ENCODE measurements around the gene SLC37A2. TPM values are rescaled to one million over a fixed set of nuclear protein-coding genes. Genes with fewer than 3 reads are reported as not detected.

The SLC37A2 gene
- polyA plus RNA-seq, 1 donor (not counting 4 experiments of a cell fraction or from before 2014, with no cell fraction given) = 21.0 TPM

DNA sequence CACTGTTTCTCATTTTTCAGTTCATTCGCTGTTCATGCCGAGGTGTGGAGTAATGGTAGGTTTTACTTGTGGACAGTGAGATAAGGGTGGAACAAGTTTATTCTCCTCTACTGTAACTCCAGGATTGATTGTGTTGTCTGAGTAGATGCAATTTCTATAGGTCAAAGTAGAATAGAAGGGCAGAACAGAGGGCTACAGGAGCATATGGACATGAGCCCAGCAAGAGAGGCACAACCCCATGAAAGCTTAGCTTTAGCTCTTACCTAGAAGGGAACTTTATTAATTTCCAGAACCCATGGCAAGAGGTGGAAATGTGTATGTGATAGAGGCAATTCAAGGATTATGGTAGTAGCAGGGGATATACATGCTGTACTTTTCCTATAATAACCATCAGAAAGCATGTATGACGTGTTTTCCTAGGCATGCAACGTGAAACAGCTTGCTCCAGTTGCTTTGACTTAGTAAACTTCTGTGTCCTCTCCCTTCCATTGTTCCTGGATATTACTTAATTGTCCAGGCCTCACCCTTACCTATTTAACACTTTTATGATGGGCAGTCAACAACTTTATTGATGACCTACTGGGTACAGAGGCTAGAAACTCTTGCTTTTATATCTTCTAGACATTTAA lies 13.8 kb upstream of the SLC37A2 start:
- FAIRE-seq = no peak
- H3K79me2 ChIP-seq (ENCODE audit: control insufficient read depth, insufficient read depth, low read length) = no peaks in the 10 kb centered on the region

GRCh38 chr11:125052047-125052446 lies 11.1 kb upstream of the SLC37A2 start:
- Histone ChIP-seq H3K4me2 (ENCODE audit: control insufficient read depth, extremely low read depth, insufficient read depth, low read depth, low read length) (no peak overlapping the region), H2AFZ (ENCODE audit: control insufficient read depth, low read length) (no peak overlapping the region), H3K27ac (ENCODE audit: control insufficient read depth, insufficient read depth, low read length) (no peak overlapping the region), H3K36me3 (ENCODE audit: control insufficient read depth in 2 of 2, extremely low read depth in 1 of 2, insufficient read depth in 2 of 2, low read length in 2 of 2) (no peaks in the 10 kb centered on the region), H3K9ac (ENCODE audit: control insufficient read depth, extremely low read depth, insufficient read depth, low read length) (no peak overlapping the region), H3K79me2 (ENCODE audit: control insufficient read depth, insufficient read depth, low read length) (no peaks in the 10 kb centered on the region), H3K27me3 (ENCODE audit: control insufficient read depth, extremely low read depth, insufficient read depth, low read length) (no peaks in the 10 kb centered on the region), H3K9me1 (ENCODE audit: control insufficient read depth, extremely low read depth, insufficient read depth, low read length) (no peaks in the 10 kb centered on the region), H3K4me3 (ENCODE audit: control insufficient read depth in 2 of 3, extremely low read depth in 1 of 3, insufficient read depth in 2 of 3, low read depth in 1 of 3, low read length in 3 of 3) (no peak overlapping the region), H3K9me3 (ENCODE audit: control insufficient read depth, low read depth, low read length) (no peaks in the 10 kb centered on the region), H4K20me1 (ENCODE audit: control insufficient read depth, extremely low read depth, insufficient read depth, low read length) (no peaks in the 10 kb centered on the region), H3K4me1 (ENCODE audit: control insufficient read depth, extremely low read depth, insufficient read depth, low read length) (peaks cover 6% of the 10 kb centered on the region)
- FAIRE-seq = peak; percentile 20
- no peak for TF ChIP-seq EZH2 (IDR thresholded peaks at IDR 0.05; ENCODE audit: low read length)
- TF ChIP-seq, protein P1, sequence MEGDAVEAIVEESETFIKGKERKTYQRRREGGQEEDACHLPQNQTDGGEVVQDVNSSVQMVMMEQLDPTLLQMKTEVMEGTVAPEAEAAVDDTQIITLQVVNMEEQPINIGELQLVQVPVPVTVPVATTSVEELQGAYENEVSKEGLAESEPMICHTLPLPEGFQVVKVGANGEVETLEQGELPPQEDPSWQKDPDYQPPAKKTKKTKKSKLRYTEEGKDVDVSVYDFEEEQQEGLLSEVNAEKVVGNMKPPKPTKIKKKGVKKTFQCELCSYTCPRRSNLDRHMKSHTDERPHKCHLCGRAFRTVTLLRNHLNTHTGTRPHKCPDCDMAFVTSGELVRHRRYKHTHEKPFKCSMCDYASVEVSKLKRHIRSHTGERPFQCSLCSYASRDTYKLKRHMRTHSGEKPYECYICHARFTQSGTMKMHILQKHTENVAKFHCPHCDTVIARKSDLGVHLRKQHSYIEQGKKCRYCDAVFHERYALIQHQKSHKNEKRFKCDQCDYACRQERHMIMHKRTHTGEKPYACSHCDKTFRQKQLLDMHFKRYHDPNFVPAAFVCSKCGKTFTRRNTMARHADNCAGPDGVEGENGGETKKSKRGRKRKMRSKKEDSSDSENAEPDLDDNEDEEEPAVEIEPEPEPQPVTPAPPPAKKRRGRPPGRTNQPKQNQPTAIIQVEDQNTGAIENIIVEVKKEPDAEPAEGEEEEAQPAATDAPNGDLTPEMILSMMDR (optimal IDR thresholded peaks at IDR 0.05 in 1 of 3, IDR thresholded peaks at IDR 0.05 in 1 of 3, conservative IDR thresholded peaks at IDR 0.05 in 1 of 3; ENCODE audit: extremely low read depth in 1 of 3, insufficient read depth in 2 of 3, low read length in 3 of 3) = no peak
- DNase-seq (ENCODE audit: low read depth, low spot score) = no peak
- dilution Hi-C loops (cut with MboI; ENCODE audit: extremely low pct_ligation_motif_present, low sequenced_read_pairs) = no loop called here

More for the DNA sequence above, 13.8 kb upstream of the SLC37A2 start:
- no peak overlapping the region for H3K4me2 ChIP-seq (ENCODE audit: control insufficient read depth, extremely low read depth, insufficient read depth, low read depth, low read length)
- H3K9me3 ChIP-seq (ENCODE audit: control insufficient read depth, low read depth, low read length) = no peaks in the 10 kb centered on the region
- dilution Hi-C loops (cut with MboI; ENCODE audit: extremely low pct_ligation_motif_present, low sequenced_read_pairs) = no loop called here
- H3K4me1 ChIP-seq (ENCODE audit: control insufficient read depth, extremely low read depth, insufficient read depth, low read length) = peaks cover 6% of the 10 kb centered on the region
- H3K27me3 ChIP-seq (ENCODE audit: control insufficient read depth, extremely low read depth, insufficient read depth, low read length) = no peaks in the 10 kb centered on the region
- no peaks in the 10 kb centered on the region for H4K20me1 ChIP-seq (ENCODE audit: control insufficient read depth, extremely low read depth, insufficient read depth, low read length)
- H3K36me3 ChIP-seq (ENCODE audit: control insufficient read depth in 2 of 2, extremely low read depth in 1 of 2, insufficient read depth in 2 of 2, low read length in 2 of 2) = no peaks in the 10 kb centered on the region
- H3K9me1 ChIP-seq (ENCODE audit: control insufficient read depth, extremely low read depth, insufficient read depth, low read length) = no peaks in the 10 kb centered on the region
- no peak for TF ChIP-seq EZH2 (IDR thresholded peaks at IDR 0.05; ENCODE audit: low read length)
- TF ChIP-seq, protein P1 (optimal IDR thresholded peaks at IDR 0.05 in 1 of 3, IDR thresholded peaks at IDR 0.05 in 1 of 3, conservative IDR thresholded peaks at IDR 0.05 in 1 of 3; ENCODE audit: extremely low read depth in 1 of 3, insufficient read depth in 2 of 3, low read length in 3 of 3) = no peak
- DNase-seq (ENCODE audit: low read depth, low spot score) = no peak
- H3K9ac ChIP-seq (ENCODE audit: control insufficient read depth, extremely low read depth, insufficient read depth, low read length) = no peak overlapping the region
- H3K4me3 ChIP-seq (ENCODE audit: control insufficient read depth in 2 of 3, extremely low read depth in 1 of 3, insufficient read depth in 2 of 3, low read depth in 1 of 3, low read length in 3 of 3) = no peak overlapping the region
- H2AFZ ChIP-seq (ENCODE audit: control insufficient read depth, low read length) = no peak overlapping the region
- no peak overlapping the region for H3K27ac ChIP-seq (ENCODE audit: control insufficient read depth, insufficient read depth, low read length)

Data from keratinocyte (primary cell).